Measurements from ENCODE around the gene FYN. TPM values are rescaled to one million over a fixed set of nuclear protein-coding genes. Genes with fewer than 3 reads are reported as not detected.

Gene FYN
- total and polyA plus RNA-seq, 9 of the 15 experiments (the other 6 are each of a cell fraction or from before 2014, with no cell fraction given), result 2.9 to 22.1 (median 11.4) TPM

DNA sequence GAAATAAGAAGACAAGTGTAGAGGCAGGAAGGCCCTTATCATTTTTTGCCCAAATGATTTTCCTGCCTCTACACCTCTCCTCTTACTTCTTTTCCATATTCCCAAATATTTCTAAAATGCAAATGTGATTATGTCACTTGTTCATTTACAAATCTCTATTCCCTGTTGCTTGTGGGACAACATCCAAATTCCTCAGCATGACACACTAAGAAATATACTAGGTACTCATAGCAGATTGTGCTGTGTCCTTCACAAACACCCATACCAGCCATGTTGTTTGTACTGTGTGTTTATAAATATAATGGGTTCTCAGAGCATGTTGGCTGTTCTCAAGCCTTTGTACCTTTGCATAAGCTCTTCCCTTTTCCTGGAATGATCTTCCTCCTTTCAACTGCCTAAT is 17.7 kb upstream of the FYN start (continued):
- TF ChIP-seq, protein P1, sequence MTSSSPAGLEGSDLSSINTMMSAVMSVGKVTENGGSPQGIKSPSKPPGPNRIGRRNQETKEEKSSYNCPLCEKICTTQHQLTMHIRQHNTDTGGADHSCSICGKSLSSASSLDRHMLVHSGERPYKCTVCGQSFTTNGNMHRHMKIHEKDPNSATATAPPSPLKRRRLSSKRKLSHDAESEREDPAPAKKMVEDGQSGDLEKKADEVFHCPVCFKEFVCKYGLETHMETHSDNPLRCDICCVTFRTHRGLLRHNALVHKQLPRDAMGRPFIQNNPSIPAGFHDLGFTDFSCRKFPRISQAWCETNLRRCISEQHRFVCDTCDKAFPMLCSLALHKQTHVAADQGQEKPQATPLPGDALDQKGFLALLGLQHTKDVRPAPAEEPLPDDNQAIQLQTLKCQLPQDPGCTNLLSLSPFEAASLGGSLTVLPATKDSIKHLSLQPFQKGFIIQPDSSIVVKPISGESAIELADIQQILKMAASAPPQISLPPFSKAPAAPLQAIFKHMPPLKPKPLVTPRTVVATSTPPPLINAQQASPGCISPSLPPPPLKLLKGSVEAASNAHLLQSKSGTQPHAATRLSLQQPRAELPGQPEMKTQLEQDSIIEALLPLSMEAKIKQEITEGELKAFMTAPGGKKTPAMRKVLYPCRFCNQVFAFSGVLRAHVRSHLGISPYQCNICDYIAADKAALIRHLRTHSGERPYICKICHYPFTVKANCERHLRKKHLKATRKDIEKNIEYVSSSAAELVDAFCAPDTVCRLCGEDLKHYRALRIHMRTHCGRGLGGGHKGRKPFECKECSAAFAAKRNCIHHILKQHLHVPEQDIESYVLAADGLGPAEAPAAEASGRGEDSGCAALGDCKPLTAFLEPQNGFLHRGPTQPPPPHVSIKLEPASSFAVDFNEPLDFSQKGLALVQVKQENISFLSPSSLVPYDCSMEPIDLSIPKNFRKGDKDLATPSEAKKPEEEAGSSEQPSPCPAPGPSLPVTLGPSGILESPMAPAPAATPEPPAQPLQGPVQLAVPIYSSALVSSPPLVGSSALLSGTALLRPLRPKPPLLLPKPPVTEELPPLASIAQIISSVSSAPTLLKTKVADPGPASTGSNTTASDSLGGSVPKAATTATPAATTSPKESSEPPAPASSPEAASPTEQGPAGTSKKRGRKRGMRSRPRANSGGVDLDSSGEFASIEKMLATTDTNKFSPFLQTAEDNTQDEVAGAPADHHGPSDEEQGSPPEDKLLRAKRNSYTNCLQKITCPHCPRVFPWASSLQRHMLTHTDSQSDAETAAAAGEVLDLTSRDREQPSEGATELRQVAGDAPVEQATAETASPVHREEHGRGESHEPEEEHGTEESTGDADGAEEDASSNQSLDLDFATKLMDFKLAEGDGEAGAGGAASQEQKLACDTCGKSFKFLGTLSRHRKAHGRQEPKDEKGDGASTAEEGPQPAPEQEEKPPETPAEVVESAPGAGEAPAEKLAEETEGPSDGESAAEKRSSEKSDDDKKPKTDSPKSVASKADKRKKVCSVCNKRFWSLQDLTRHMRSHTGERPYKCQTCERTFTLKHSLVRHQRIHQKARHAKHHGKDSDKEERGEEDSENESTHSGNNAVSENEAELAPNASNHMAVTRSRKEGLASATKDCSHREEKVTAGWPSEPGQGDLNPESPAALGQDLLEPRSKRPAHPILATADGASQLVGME (CRISPR knock-in tag; IDR thresholded peaks at IDR 0.05), result no peak
- no peak for TF ChIP-seq FOXA3 (CRISPR knock-in tag; conservative IDR thresholded peaks at IDR 0.05 in 1 of 2, IDR thresholded peaks at IDR 0.05 in 1 of 2)
- TF ChIP-seq HLTF (IDR thresholded peaks at IDR 0.05), result no peak

DNA sequence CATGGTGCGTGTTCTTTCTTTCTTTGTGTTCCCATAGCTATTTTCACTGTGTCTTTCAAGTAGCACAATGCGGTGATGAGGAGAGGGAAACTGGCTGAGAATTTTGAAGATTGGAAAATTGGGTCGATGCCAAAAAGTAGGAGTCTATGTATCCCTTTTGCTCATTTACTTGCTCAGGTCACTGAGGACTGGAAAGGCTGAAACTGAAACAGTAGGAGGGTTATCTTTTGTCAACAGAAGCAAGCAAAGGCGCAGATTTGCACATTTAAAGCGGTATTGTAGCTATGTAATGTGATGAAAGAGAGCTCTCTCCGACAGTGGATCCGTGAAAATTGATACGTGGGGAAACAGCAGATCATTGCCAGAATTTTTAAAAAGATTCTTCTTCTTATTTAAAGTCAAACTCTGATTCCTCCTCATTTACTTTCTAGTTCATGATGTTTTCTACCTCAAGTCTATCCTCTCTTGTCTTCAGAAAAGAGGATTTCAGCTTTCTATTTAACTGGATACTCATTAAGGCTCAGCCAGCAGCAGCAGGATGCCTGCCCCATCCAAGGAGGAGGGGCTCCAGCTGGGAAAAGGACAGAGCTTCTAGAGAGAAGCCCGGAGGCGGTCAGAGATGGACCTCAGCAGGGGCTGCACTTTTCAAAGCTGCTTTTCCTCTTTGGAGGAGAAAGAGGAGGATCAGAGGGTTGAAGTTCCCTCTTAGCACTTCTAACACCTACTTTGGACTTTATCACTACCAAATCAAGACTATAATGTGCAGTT is 15.9 kb upstream of the FYN start:
- CTCF ChIA-PET (ENCODE audit: low intra/inter-chr PET ratio), result no interaction called here
- H3K27ac ChIP-seq (ENCODE audit: extremely low read depth, low read depth, low read length), result no peak overlapping the region
- TF ChIP-seq CBFA2T3 (IDR thresholded peaks at IDR 0.05) (peak; percentile 54), SREBF1 (IDR thresholded peaks at IDR 0.05; ENCODE audit: borderline replicate concordance, low read depth, low read length) (no peak), NFIC (IDR thresholded peaks at IDR 0.05) (peak; percentile 92), ARID1B (IDR thresholded peaks at IDR 0.05) (peak; percentile 48), TAL1 (IDR thresholded peaks at IDR 0.05) (peak; percentile 40; the same call in 1 of the 2 replicates), HCFC1 (IDR thresholded peaks at IDR 0.05; ENCODE audit: low read depth, low read length) (no peak), KDM1A (IDR thresholded peaks at IDR 0.05) (peak; percentile 66 to 69; a peak in 3 of 4 replicates), TCF3 (CRISPR knock-in tag; IDR thresholded peaks at IDR 0.05) (peak; percentile 72), FOXA3 (CRISPR knock-in tag; conservative IDR thresholded peaks at IDR 0.05 in 1 of 2, IDR thresholded peaks at IDR 0.05 in 1 of 2) (0 out of 4 replicates have a peak, but pooled peaks of 1 of the 2 experiments have one; percentile 32), TARDBP (IDR thresholded peaks at IDR 0.05) (no peak), GATA2 (CRISPR knock-in tag; IDR thresholded peaks at IDR 0.05) (0 out of 2 replicates have a peak, but pooled peaks have one; percentile 44), CBX3 (IDR thresholded peaks at IDR 0.05; ENCODE audit: borderline replicate concordance in 1 of 2, low read length in 2 of 2) (no peak), RCOR1 (IDR thresholded peaks at IDR 0.05; ENCODE audit: borderline replicate concordance in 1 of 2, low read depth in 2 of 2, low read length in 2 of 2) (peak in 1 of 2 experiments; percentile 78; a peak in 2 of 4 replicates)

More for the DNA sequence above, 15.9 kb upstream of the FYN start:
- peak in 1 of 4 experiments; percentile 38 for DNase-seq (ENCODE audit: extremely low read depth in 1 of 4, low spot score in 3 of 4)
- intact Hi-C loops (cut with micrococcal nuclease) (no loop called here), in situ Hi-C loops (cut with MboI) (no loop called here)
- no peak overlapping the region for H3K9ac ChIP-seq (ENCODE audit: insufficient read depth in 1 of 2, low read depth in 2 of 2, low read length in 2 of 2)
- no peak overlapping the region for H2AFZ ChIP-seq (ENCODE audit: low read depth, low read length)
- no peak overlapping the region for H3K4me2 ChIP-seq (ENCODE audit: insufficient read depth, low read length)
- 0% methylated on average over 10 of the region's 10 CpGs for WGBS (ENCODE audit: insufficient coverage, low coverage, missing lambda C conversion rate)
- POLR2A ChIA-PET, result interaction anchor here (1.0 kb wide), 1 partner anchor 36 kb away, joined by 3 read pairs; no protein-coding TSS in a partner anchor
- H3K4me1 ChIP-seq (replicated peaks in 1 of 2; ENCODE audit: control insufficient read depth in 2 of 2, insufficient read depth in 2 of 2, low read length in 2 of 2), result no peaks in the 10 kb centered on the region
- no peaks in the 10 kb centered on the region; a peak in 2 of 5 replicates for H3K27me3 ChIP-seq (ENCODE audit: control insufficient read depth in 2 of 2, insufficient read depth in 2 of 2, low read length in 2 of 2)
- peak; percentile 49; the same call in 2 of the 3 replicates for ATAC-seq
- H3K79me2 ChIP-seq (ENCODE audit: control insufficient read depth, insufficient read depth, low read length), result no peaks in the 10 kb centered on the region
- no peaks in the 10 kb centered on the region for H3K36me3 ChIP-seq (ENCODE audit: control insufficient read depth, insufficient read depth, low read length)
- no peaks in the 10 kb centered on the region for H4K20me1 ChIP-seq (replicated peaks; ENCODE audit: control insufficient read depth, insufficient read depth, low read length)
- BruUV-seq (replicated peaks), result no TSS peak
- no peaks in the 10 kb centered on the region for H3K9me1 ChIP-seq (ENCODE audit: control insufficient read depth, insufficient read depth, low read length)
- FAIRE-seq, result no peak
- H3K9me3 ChIP-seq (replicated peaks; ENCODE audit: control insufficient read depth, insufficient read depth, low read depth, low read length), result no peaks in the 10 kb centered on the region
- H3K4me3 ChIP-seq, result no peak overlapping the region

Data from K562 (cell line).